ENCODE results near the gene TMTC3. TPM values are rescaled to one million over a fixed set of nuclear protein-coding genes. Genes with fewer than 3 reads are reported as not detected.

TMTC3 gene
- total and polyA plus RNA-seq, 2 of the 8 experiments (the other 6 are each of a cell fraction or from before 2014, with no cell fraction given): 7.0 to 45.1 TPM

GRCh38 chr12:88145567-88146505 is 3.7 kb downstream of the TMTC3 start (continued):
- TF ChIP-seq CHD7 (IDR thresholded peaks at IDR 0.05; ENCODE audit: insufficient replicate concordance, low read length): peak; percentile 43
- no peak for TF ChIP-seq CREB1 (IDR thresholded peaks at IDR 0.05)
- no peak for TF ChIP-seq SIX5 (IDR thresholded peaks at IDR 0.05; ENCODE audit: low read depth, low read length)

All from H1 (cell line).